Epidermal melanocyte (primary cell): ENCODE results near the gene MIF4GD.
"Not testable (repeated sequence)": the region's sequence is repeated elsewhere in the genome, so short reads cannot be mapped to it uniquely, and the experiment has no call there.

ENCODE experiments used
- DNase-seq: peaks from one replicate; pipeline ENCODE4 v3.0.0; 2011; ENCODE audit warnings: low spot score; ENCODE audit not compliant: insufficient read length

The MIF4GD gene, protein sequence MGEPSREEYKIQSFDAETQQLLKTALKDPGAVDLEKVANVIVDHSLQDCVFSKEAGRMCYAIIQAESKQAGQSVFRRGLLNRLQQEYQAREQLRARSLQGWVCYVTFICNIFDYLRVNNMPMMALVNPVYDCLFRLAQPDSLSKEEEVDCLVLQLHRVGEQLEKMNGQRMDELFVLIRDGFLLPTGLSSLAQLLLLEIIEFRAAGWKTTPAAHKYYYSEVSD

DNA sequence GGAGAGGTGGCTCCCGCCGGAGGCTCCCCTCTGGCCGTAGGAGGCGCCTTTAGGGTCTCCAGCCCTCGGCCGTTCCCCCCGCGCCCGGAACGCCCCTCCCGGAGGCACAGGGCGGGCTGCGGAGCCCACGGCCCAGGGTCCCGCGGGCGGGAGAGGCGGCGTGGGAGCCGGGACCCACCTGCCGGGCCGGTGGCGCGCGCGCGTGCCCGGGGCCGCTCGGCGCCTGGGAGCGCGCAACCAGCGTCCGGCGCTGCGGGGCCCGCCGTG lies at the start of gene MIF4GD:
Gene MIF4GD (minus strand): TSS at position 266 of the 267 bp plus-strand sequence. CDS start 1,036 bp downstream, outside the sequence.
- no peak for DNase-seq

DNA sequence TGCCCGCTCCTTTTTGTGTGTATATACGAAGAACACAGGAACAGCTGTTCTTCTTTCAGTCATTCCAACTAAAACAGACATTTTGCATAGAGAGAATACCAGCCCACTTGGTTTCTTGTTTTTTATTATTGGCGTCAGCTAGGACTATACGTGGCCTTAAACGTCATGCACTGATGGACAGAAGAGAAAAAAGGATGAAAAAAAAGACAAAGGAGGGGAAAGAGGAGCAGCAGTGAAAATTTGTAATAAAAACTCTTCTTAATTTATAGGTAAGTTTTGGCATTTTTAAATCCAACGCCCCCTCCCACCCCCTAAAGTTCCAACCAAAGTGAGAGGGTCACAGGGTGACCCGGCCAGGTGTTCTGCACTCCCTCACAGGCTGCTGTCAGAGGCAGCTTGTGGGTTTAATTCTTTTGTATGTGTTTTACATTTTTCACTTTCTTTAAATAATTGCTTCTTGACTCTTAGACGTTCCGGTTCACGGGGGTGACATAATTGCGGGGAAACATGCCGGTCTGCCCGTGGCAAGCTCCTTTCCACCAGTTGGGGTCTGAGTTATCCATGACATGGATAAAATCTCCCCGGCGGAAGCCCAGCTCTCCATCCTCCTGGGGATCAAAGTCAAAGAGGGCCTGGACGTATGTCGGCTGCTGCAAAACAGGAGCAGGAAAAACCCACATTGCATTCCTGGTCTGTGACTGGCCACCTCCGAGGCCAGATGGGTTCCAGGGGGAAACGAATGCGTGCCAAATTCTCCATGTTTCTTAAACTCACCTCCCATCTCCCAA lies 49.1 kb upstream of the MIF4GD start:
- DNase-seq = no peak

DNA sequence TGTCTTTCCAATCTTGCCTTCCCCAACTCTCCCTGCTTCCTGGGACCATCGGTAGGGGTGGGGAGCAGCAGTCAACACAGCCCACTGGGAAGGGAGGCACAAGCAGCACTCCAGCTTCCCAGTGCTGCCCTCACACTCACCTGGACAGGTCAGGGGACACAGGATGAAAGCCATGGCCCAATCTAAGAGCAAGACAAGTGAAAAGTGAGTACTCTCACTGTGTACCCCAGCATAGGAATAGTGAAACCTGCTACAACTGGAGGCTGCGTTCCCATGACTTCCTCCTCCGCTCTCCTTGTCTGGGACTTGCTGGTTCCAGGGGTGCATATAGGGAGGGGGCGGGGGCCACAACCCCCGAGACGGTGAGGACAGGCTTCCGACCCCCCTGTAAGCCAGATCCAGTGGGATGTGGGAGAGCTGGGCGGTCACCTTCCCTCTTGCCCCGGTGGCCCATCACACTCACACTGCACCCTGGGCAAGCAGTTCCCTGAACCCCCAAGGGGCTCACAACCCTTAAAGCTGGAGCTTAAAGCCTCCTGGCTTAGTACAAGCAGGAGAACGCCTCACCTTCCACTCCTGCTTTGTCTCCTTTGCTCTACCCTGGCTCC lies 47.7 kb upstream of the MIF4GD start:
- no peak for DNase-seq

DNA sequence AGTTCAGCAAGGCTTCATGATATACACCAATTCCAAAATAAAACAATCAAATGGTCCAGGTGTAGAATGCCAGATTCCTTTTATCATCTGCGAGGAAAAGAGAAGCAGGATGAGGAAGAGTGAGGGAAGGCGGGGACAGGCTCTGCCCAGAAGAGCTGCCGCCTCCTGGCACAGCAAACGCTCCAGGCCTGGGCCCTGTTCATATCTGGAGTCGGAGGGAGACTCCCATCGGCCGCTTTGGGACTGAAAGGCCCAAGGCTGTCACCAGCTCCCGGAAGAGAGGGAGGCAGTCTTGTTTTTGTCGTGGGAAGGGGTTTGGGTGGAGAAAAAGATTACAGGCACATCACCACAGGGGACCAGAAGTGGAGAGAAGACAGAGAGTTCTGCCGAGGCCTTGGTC lies 47.2 kb upstream of the MIF4GD start:
- DNase-seq = no peak

DNA sequence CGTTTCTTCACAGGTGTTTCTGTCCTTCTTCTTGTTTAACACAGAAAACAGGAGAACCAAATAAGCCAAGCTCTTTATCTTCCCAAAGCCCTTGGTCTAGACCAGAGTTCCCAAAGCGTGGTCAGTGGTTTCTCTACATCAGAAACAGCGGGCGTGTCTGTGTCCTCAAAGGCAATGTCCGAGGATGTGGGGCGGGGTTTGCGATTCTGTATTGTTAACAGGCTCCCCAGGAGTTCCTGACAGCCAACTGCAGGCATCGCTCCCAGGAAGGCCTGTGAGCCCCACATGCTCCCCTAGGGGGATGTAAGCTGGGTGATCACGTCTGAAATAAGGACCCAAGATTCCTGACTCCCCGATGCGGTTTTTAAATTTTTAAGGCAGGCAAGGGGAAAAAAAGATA lies 46.6 kb upstream of the MIF4GD start:
- no peak for DNase-seq

DNA sequence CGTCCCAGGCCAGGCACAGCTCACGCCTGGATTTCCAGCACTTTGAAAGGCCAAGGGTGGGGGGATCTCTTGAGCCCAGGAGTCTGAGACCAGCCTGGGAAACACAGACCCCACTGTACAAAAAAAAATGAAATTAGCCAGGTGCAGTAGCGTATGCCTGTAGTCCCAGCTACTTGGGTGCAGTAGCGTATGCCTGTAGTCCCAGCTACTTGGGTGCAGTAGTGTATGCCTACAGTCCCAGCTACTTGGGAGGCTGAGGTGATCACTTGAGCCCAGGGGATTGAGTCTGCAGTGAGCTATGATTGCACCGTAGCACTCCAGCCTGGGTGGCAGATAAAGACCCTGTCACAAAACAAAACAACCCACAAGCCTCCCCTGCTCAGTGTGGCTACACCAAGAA lies 45.2 kb upstream of the MIF4GD start:
- DNase-seq = no peak

DNA sequence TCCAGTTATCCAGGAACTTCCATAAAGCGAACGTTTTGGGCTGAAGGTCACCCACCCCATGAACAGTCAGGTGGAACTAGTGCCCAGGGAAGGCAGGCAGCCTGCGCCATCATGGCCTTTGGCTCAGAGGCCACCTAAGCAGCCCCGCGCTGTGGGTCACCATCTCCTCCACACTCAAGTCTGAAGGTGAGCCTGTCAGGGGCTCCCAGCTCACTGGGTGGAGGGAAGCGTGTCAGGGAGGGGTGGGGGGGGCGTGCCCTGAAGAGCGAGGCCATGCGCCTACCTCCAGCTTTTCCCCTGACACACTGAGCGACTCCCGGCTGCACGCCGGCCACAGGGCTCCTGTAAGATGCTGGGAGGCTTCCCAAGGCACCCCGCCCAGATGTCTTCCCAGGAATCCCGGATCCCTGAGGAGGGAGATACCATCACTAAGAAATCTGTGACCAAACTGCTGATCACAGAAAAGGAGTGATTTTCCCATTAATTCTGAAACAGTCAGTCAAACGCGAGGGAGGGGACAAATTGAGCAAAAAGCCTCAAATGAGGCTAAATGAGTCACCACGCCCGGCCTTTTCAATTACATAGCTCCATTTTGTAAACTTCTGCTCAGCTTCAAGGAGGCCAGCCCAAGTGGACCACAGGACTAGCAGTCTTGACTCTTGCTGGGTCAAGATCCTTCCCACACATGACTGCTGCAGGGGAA lies 44.7 kb upstream of the MIF4GD start:
- DNase-seq = no peak

DNA sequence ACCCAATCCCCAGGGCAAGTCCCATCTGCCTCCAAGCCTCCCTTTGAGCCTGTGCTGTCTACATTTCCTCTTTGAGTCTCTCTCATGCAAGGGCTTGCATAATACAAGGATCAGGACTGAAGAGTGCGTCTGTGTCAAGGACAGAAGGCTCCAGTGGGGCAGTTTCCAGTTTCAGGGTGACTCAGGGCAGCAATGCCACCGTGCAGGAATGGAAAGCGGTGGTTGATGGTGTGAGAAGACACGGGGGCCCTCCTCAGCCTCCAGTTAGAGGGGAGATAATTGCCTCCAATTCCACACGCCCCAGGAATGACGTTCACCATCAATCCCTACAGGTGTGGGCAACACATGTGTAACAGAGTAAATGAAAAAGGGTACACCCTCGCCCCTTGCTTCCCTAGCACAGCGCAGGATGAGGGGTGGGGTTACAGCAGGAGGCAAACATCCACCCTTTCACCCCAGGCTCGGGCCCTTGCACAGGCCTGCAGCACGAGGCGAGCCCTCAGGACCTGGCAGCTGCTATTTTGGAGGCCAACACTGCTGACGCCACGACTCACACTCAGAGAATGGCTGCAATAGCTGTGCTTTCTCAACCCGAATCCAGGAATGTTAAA lies 43.0 kb upstream of the MIF4GD start:
- DNase-seq = no peak

DNA sequence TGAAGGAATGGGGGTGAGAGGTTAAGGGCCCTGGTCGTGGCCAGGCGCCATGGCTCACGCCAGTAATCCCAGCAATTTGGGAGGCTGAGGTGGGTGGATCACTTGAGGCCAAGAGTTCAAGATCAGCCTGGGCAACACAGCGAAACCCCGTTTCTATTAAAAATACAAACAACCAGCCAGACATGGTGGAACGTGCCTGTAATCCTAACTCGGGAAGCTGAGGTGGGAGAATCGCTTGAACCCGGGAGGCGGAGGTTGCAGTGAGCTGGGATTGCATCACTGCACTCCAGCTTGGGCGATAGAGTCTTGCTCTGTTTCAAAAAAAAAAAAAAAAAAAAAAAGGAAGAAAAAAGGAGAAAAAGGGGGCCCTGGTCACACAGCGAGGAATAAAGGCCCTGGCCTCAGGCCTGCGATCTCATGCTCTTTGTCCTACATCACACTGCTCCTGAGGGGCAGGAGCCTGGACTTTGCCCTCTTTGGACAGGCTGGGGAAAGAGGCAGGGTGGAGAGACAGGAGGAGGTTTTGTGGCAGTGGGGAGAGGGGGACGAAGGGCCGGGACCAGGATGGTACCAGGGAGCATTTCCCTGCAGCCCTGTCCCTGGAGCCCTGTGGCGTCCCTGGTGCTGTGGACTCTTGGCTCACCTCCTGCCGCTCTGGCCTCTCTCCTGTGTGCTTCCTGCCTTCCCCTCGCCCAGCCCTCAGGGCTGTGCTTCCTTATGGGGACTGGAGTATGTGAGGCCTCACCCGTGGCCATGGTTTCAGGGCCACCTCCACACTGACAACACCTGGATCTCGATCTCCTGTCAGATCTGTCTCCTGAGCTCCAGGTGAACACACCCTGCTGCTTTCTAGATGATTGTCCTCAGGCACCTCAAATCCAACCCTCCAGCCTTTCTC lies 38.0 kb upstream of the MIF4GD start:
- no peak for DNase-seq

DNA sequence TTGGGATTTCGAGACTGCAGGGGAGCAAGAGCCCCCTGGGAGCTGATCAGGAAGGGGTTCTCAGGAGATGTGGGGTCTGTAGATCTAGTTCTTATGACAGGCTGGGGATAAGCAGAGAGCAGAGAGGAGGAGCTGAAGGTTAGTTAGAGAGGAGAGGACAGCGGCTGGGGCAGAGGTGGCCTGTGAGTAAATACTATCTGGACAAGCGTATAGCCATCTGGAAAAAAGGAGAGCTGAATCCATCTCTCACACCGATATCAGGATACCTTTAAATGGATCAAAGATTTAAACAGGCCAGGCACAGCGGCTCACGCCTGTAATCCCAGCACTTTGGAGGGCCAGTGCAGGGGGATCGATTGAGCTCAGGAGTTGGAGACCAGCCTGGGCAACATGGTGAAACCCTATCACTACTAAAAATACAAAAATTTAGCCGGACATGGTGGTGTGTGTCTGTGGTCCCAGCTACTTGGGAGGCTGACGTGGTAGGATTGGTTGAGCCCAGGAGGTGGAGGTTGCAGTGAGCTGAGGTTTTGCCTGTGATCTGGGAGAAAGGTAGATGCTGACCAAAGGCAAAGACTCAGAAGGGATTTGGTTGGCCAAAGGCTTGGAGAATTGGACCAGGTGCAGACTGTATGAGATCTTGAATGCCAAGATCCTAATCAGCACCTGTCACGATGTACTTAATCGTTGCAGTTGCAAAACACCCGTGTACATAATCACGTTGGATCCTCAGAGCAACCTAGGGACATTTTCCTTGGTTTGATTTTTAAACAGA lies 37.1 kb upstream of the MIF4GD start:
- DNase-seq = no peak

DNA sequence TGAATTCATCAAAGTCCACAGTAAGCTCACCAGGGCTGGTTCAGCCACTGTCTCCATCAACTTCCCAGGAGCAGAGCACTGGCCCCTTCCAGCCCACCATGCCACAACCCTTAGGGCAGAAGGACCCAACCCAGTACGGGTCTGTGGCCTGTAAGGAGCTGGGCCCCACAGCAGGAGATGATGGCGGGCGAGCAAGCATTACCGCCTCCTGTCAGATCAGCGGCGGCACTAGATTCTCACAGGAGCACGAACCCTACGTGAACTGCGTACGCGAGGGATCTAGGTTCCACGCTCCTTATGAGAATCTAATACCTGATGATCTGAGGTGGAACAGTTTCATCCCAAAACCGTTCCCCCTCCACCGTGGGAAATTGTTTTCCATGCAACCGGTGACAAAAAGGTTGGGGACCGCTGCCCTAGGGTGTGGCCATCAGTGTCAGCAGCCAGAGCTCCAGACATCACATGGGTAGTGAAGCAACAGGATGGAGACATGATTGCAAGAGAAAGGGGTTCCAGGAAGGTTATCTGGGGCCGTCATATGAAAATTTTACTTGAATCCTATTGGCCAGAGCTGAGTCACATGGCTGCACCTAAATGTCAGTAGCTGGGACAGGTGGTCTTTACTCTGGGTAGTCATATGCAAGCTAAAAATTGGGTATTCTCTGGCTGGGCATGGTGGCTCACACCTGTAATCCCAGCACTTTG lies 30.6 kb upstream of the MIF4GD start:
- no peak for DNase-seq

DNA sequence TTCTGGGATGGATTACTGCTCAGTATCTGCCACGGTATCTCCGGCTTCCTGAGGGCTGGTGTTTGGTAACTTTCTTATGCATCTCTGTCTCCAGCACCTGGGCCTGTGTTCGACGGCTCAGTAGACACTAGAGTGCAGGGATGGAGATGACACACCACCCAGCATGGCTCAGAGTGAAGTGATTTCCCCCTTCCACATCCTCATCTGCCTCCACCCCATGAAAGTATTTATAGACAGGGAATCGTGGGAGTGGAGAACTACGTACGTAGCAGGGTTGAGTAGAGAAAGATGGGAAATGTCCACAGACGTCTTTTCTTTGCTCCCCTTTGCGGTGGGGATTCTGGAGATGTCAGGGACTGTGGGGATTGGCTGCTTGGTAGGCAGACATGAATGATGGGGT lies 30.0 kb upstream of the MIF4GD start:
- no peak for DNase-seq

DNA sequence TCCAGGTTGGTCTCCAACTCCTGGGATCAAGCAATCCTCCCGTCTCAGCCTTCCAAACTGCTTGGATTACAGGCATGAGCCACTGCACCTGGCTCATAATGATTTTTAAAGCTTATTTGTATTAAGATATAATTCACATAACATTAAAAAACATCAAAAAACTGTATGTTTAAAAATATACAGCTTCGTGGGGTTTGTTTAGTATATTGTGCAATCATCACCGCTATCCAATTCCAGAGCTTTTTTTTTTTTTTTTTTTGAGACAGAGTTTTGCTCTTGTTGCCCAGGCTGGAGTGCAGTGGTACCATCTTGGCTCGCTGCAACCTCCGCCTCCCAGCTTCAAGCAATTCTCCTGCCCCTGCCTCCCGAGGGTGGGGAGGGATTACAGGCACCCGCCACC lies 29.2 kb upstream of the MIF4GD start:
- DNase-seq = no peak

DNA sequence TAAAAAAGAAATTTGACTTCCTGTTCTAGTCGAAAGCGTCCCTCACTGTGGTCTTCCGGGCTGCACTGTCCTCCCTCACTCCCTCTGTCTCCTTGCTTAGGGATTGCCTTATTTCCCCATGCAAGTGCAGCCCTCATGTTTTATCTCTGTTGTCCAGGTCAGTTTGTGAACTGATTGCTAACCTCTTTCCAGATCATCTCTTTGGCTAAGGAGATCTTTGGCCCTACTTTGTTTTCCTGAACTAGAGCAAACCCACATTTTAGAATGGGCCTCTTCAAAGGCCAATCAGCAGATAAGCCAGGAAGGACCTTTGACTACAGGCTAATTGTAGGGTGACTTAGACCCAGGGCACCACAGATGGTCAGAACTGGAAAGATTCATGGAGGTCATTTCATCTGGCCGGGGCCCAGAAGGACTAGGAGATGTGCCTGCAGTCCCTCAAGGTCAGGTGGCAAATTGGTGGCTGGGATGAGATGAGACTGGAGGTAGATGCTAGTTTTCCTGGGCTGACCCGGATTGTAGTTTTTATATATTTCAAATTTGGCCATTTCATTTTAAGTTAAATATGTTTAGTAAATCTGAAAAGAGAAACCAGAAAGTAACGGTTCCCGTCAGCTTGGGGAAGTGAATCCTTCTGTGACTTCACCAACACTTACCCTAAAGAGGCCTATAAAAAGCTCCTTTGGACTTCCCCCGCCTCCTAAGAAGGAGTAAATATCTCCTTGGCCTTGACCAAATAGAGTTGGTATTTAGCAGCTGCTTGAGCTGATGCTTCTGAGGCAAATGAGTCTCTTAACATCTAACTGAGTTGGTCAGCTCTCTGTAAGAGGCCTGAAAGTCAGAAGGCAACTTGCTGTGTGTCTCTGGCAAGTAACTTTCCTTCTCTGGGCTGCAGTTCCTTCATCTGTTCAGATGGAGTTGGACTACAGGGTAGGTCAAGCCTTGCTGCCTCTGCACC lies 24.4 kb upstream of the MIF4GD start:
- no peak for DNase-seq

DNA sequence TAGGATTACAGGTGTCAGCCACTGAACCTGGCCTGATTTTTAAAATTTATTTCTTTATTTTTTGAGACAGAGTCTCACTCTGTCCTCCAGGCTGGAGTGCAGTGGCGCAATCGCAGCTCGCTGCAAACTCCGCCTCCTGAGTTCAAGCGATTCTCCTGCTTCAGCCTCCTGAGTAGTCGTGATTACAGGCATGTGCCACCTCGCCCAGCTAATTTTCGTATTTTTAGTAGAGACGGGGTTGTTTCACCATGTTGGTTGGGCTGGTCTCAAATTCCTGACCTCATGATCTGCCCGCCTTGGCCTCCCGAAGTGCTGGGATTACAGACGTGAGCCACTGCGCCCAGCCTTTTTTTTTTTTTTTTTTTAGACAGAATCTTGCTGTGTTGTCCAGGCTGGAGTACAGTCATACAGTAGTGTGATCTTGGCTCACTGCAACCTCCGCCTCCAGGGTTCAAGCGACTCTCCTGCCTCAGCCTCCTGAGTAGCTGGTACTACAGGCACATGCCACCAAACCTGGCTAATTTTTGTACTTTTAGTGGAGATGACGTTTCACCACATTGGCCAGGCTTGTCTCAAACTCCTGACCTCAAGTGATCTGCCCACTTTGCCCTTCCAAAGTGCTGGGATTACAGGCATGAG lies 21.9 kb upstream of the MIF4GD start:
- DNase-seq = not testable (repeated sequence)

DNA sequence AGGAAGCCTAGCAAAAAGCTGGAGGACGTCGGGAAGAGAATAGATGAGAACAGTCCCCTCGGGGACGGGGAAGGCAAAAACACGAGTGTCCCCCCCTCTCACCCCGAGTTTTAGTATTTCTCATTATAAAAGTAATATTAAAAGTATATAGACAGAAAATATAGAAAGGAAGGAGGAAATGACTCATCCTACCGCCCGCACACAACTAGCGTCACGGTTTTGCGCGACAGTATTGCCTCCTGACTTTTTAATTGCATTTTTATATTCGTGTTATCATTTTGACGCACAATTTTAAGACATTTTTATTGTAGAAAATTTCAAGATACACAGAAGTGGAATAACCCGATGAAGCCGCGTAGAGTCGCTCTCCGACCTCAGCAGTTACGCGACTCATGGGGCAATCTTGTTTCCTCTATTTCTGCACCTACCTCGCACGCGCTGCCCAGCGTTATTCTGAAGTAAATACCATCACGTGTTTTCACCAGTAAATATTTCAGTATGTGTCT lies 18.9 kb upstream of the MIF4GD start:
- DNase-seq = no peak

DNA sequence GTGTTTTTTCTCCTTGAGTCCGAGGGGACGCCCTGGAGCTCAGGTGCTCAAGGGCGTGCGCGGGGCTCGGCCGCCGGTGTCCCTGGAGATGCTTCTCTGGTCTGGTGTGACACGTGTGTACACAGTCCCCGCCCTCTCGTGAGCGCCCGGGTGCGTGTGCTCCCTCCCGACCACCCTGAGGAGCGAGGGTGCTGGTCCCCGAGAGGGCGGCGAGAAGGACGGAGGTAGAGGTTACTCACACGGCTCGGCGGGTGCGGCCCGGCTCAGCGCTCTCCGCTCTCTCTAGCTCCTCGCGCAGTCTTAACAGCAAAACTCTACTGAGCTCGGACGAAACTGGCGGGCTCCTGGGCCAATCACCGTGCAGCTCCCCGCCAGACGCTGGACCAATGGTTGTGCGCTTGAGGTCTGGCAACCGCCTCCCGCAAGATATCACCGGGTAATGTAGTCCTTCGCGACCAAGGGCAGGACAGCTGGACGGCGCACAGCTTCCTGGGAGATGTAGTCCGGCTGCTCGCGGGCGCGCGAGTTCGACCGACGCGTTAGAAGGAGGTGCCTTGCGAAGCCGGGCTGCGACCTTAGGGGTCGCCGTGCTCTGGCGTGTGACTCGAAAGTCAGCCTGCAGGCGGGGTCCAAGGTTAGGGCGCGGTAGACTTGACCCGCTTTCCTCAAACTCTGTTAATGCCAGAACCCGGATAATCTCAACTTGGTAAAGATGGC lies 18.2 kb upstream of the MIF4GD start, which contains the start of gene SLC25A19:
Gene SLC25A19 (minus strand): TSS at position 319 of the 717 bp plus-strand sequence. CDS start 2,669 bp downstream, outside the sequence.
- peak; percentile 99 for DNase-seq
